ENCODE results near the gene VAMP3.

DNA sequence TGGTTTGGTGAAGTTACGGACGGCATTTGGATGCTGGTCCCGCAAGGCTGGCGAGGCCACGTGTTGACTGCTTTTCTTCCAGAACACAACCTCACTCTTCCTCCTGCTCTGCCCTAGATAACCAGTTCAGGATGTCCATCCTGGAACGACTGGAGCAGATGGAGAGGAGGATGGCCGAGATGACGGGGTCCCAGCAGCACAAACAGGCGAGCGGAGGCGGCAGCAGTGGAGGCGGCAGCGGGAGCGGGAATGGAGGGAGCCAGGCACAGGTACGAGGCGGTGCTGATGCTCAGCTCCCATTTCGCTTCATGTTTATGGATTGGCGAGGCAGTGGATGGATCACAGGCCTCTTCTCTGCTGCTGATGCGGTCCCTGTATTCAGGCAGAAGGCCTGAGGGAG is 38.8 kb upstream of the VAMP3 start:
- TF ChIP-seq, protein P1, sequence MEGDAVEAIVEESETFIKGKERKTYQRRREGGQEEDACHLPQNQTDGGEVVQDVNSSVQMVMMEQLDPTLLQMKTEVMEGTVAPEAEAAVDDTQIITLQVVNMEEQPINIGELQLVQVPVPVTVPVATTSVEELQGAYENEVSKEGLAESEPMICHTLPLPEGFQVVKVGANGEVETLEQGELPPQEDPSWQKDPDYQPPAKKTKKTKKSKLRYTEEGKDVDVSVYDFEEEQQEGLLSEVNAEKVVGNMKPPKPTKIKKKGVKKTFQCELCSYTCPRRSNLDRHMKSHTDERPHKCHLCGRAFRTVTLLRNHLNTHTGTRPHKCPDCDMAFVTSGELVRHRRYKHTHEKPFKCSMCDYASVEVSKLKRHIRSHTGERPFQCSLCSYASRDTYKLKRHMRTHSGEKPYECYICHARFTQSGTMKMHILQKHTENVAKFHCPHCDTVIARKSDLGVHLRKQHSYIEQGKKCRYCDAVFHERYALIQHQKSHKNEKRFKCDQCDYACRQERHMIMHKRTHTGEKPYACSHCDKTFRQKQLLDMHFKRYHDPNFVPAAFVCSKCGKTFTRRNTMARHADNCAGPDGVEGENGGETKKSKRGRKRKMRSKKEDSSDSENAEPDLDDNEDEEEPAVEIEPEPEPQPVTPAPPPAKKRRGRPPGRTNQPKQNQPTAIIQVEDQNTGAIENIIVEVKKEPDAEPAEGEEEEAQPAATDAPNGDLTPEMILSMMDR (IDR thresholded peaks at IDR 0.05; ENCODE audit: borderline replicate concordance, extremely low read depth, low read length, poor library complexity, severe bottlenecking) = no peak
- no peak for TF ChIP-seq EZH2 (IDR thresholded peaks at IDR 0.05; ENCODE audit: borderline replicate concordance, low read depth, low read length, severe bottlenecking)
